Inflammatory macrophage treated with lipopolysaccharide for 4 hours (primary cell): ENCODE data around the gene EML6.
"Not testable (repeated sequence)": the region's sequence is repeated elsewhere in the genome, so short reads cannot be mapped to it uniquely, and the experiment has no call there.

Experiments used
- DNase-seq: peaks from one replicate; pipeline ENCODE4 v3.0.0-alpha.2; 2020

EML6 gene

DNA sequence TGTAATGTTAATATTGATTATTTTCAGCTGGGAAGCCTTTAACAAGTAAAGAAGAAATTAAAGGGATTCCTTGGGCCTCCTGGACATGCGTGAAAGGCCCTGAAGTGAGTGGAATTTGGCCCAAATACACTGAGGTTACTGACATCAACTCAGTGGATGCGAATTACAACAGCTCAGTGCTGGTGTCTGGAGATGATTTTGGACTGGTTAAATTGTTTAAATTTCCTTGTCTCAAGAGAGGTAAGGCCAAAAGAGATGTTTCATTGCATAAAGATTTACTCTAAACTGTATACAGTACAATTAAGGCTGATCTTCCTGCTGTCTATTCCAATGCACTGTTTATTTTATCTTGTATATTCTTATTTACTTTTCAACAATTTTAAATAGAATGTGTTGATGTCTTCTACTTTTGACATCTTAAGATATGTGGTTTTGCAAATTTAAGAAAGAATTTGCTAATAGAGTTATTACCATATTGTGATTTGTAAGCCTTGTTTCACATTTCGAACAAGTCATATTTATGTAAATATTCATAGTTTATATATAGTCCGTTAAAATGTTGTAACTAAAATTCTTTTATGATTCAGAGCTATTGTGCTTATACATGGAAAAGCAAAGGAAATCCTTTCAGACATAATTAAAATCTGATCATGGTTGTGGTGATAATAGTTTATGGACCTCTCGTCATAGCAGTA is 130.3 kb downstream of the EML6 start:
- no peak for DNase-seq

GRCh38 chr2:54855434-54855833 is 132.0 kb downstream of the EML6 start:
- DNase-seq = no peak

DNA sequence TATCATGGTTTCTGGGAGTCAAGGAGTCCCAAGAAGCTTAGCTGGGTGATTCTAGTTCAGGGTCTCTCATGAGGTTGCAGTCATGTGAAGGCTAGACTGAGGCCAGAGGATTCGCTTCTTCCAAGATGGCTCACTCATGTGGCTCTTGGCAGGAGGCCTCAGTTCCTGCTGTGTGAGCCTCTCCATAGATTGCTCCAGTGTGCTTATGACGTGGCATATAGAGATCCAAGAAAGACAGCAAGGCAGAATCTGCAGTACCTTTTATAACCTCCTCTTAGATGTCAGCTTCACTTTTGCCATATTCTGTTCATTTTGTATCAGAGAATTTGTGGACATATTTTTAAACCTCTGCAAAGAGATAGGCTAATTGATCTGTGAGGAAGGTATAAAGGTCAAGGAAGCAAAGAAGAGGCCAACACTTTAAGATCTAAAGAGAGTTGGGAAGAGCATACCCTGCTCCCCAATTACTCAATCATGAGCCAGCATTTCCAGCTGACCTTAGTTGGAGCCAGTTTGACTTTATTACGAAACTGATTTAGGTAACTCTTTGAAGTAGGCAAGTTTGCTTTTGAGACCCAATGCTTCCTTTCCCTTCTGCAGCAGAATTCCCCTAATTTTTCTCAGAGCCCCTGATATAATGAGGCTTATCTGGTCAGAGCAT is 134.7 kb downstream of the EML6 start:
- no peak for DNase-seq

GRCh38 chr2:54859416-54859815 is 136.0 kb downstream of the EML6 start:
- no peak for DNase-seq

- no peak for DNase-seq
Measured at GRCh38 chr2:54859997-54860701, 136.7 kb downstream of the EML6 start.

DNA sequence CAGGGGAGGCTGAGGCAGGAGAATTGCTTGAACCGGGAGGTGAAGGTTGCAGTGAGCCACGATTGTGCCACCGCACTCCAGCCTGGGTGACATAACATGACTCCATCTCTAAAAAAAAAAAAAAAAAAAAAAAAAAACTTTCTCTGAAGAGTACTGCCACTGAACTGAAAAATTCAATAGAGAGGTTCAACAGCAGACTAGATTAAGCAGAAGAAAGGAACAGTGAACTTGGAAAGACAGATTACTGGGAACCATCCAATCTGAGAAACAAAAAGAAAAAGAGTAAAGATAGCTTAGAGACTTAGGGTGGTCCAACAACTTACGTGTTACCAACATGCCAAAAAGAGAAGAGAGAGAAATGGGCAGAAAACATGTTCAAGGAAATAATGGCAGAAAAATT is 138.8 kb downstream of the EML6 start:
- no peak for DNase-seq

- no peak for DNase-seq
Measured at GRCh38 chr2:54862742-54863141, 139.3 kb downstream of the EML6 start.

- no peak for DNase-seq
Measured at GRCh38 chr2:54863660-54864059, 140.2 kb downstream of the EML6 start.

DNA sequence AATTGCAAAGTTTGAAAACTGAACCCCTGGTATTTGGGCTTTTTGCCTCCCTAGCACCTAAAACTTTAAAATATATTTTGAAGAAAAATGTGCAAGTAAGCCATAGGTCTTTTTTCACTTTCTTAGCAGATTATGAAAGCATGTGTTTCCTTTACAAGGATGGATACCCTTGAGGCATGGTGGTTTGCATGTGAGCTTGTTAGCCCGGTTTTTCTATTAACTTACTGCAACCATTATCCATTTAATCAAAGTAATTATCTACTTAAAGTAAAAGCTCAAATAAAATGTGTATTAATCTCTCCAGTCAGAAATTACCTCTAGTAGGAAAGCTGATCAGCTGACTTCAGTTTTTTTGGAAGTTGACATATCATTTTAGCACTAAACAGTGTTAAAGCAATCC is 140.6 kb downstream of the EML6 start:
- DNase-seq = no peak

DNA sequence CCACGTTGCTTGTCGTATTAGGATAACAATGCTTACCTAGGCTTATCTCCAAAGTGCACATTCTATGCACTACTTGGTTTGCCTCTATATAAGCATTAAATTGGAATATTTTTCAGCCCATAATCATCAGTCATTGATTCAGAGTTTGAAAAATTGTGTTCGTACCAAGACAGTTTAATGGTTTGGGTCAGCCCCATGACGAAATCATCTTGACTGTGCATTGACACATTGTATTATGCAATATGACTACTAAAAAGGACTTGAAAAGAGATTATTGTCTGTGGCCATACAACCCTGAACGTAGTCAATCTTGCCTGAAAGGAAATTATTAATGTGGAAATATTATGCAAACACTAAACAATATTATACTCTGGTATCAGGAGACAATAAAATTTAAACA is 141.3 kb downstream of the EML6 start:
- DNase-seq = peak; percentile 33

DNA sequence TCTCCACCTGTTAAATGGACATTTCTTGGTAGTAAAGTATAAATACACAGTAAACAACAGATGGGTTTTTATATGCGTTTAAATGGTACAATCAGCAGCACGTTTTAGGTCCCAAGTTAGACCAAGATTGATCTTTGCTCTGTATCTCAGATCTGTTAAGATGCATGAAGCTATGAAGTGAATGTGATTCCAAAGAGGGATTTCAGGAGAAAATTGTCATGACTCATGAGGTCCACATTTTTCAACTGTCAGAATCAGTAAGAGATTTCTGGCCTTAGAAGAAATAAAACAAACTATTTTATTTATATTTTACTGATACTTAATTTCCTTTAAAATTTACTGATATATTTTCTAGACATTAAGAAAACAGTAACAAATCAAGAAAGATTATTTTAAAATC is 142.7 kb downstream of the EML6 start:
- no peak for DNase-seq

DNA sequence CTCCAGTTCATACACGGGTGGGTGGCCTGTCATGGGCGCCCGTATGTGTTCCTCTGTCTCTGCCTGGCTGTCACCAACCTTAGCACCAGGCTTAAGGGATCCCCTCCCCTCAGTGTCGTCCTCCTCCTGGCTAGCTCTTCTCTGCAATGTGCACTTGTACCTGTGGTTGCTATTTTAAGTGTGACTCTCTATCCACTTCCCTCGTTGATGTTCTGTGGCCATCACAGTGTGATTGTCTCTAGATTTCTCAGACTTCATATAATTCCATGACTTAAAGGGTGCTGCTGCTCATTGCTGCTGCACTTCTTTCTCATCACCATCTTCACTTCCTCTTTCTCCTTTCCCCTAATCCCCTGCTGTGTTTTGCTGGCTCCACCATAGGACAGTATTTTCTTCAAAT is 143.4 kb downstream of the EML6 start:
- DNase-seq = peak; percentile 3

GRCh38 chr2:54867457-54867856 is 144.0 kb downstream of the EML6 start:
- no peak for DNase-seq

DNA sequence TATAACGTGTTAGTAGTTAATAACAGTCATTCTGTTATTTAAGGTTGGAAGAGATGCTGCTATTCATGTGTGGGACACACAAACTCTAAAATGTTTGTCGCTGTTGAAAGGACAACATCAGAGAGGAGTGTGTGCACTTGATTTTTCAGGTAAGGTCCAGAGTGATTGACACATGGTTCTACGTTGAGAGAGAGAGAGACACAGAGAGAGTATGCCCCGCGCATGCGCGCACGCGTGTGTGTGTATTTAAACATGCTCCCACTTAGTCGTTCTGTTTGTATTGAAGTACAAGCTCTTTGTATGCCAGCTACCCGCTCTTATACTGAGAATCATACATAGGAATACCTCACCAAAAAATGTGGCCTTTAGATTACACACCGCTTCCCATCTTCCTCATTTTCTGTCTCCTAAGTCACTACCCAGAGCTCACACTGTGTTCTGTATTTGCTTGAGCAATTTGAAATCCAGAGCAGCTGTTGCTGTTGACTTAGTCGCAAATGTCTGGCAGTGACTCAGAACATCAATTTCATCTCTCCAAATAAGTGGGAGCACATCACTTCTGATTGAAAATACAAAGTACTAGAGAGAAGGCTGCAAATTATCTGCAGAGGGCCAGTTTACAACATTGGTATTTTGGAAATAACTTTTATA is 148.1 kb downstream of the EML6 start:
- peak; percentile 5 for DNase-seq

GRCh38 chr2:54872780-54873179 is 149.3 kb downstream of the EML6 start:
- no peak for DNase-seq

GRCh38 chr2:54873236-54873635 is 149.8 kb downstream of the EML6 start:
- DNase-seq = not testable (repeated sequence)

DNA sequence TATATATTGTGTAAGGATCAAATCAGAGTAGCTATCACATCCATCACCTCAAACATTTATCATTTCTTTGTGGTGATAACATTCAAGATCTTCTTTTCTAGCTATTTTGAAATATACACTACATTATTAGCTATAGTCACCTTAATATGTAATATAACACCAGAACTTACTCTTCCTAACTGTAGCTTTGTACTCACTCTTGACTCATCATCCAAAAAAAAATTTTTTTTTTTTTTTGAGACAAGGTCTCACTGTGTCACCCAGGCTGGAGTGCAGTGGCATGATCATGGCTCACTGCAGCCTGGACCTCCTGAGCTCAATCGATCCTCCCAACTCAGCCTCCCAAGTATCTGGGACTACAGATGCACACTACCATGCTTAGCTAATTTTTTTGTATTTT is 153.3 kb downstream of the EML6 start:
- no peak for DNase-seq

DNA sequence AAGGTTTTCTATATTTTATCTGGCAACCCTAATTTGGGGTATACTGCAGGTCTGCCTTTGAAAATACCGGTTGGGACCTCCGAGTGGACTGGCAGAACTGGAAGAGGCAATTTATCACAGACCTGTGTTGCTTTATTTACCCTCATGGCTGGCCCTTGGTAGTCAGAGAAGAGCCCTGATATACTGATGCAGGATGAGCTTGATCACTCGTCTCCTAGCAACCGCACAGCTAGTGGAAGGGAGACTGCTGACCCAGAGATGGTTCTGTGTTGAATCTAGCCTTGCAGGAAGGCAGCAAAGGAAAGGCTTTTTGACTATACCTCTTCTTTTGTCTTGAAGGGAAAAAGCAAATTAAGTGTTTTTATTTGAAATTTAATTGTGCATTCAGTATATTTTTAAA is 154.7 kb downstream of the EML6 start:
- DNase-seq = no peak

GRCh38 chr2:54879032-54879431 is 155.6 kb downstream of the EML6 start:
- DNase-seq = no peak

DNA sequence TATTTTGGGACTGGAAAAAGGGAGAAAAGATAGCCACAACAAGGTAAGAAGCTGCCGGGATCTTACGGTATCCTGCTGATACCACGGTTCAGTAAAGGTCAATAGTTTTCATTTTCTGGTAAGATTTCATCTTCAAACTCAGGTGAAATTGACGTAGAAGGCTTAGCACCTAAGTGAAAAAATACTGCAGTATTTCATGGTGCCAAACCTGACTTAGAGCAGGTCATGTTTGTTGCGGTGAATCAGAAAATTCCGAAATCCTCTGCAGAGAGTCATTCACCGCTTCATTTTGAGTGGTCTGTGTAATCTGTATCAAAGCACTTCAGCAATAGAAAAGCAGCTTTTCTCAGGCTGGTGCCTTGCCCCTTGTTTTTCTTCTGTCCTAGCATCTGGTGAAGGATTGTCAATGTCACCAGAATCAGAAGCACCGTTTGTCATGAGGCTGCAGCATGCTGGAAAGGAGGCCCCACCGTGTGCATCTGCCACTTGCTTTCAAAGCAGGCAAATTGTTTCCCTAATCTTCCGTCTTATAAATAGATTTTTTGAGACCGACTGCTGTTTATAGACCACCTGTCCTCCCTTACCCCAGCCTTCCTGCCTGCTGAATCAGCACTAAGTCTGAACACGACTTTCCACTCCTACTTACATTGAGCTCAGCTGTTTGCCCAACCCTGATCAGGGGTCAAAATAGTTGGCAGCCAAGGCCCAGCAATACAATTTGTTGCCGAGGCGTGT is 156.3 kb downstream of the EML6 start:
- DNase-seq = no peak

DNA sequence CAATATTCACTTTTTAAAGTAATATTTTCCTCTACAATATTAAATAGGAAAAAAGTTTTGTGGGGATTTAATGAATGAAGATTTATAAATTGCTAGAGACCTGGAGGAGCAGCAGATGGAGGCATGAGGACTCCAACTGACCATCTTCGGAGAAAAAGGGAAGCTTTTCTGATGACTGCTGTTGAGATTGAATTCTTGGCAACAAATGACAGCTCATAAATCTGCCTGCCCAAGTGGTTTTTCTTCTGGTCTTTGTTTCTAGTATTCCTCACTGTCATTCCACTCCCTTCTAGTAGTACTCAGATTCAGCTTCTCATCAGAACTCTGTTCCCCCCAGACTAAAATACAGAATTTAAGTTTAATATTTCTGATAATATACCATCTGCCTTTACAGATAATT is 157.0 kb downstream of the EML6 start:
- no peak for DNase-seq

DNA sequence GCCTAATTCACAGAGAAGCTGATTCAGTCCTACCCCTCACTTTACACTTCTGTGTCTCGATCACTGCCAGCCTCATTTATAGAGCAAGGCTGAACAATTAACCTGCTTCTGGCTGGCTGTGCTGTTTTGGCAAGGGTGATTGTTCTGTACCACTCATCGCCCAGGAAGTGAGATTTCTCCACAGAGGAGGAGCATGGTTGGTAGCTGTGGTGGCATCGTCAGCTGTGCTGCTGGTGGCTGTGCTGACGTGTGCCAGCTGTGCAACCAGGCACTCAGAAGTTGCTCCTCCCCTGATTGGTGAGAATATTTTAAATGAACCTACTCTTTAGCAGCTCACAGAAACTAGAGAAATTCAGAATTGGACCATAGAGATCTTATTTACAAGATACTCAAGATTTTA is 158.3 kb downstream of the EML6 start:
- DNase-seq = no peak

DNA sequence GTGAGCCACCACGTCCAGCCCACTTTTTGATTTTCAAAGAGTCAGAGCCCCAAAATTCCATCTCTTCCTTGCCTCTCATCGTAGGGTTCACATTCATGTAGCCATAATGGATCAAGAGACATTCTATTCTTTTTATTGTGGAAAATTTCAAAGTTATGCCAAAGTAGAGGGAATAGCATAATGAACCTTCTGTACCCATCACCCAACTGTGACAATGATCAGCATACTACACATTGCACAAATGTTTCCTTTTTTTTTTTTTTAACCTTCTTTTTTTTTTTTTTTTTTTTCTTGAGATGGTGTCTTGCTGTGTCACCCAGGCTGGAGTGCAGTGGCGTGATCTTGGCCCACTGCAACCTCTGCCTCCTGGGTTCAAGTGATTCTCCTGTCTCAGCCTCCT is 162.4 kb downstream of the EML6 start:
- no peak for DNase-seq
